Left renal cortex interstitium (tissue), 4 donors: ENCODE data around the gene HSD11B1. TPM values are rescaled to one million over a fixed set of nuclear protein-coding genes. Genes with fewer than 3 reads are reported as not detected.

ENCODE experiments used
- DNase-seq, 4 donors: peaks; one replicate each; pipeline ENCODE4 v3.0.0-alpha.2; 2013; ENCODE audit warnings: low read depth in 4 of 4, low spot score in 2 of 4, missing footprints in 1 of 4
- polyA plus RNA-seq, 4 donors: library from polyadenylated mRNA; unstranded; fragments of 120-200 nt; gene quantifications; one replicate each; pipeline ENCODE4 v1.2.1, GENCODE V29; 2013; ENCODE audit not compliant: insufficient read length in 4 of 4

HSD11B1 gene
- polyA plus RNA-seq, 4 donors: 0.22 to 0.40 (median 0.26) TPM

DNA sequence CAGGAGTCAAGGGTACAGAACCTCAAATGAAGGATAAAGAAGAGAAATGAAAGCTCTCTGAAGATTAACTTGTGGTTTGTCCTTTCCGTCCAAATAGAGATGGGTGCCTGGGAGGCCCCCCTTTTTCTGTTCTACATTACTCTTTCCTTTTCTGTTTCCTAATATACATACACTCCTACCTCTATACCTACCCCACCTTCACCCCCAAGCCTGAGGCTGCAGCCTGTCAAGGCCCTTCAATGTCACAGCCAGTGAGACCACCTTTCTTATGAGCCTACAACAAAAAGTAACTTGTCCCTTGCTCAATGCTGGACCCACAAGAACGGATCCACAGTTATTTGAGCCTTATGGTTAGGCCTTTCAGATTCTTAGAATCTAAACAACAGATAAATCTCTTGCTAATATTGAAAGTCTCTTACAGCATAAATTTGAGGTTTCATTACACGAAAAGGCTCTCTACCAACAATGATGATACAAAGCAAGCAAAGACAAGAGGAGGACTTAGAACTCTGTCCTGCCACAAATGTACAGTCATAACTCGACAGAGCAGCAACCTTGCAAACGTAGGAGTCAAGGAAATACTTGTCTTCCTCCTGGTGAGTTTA lies 47.1 kb downstream of the HSD11B1 start:
- no peak for DNase-seq

DNA sequence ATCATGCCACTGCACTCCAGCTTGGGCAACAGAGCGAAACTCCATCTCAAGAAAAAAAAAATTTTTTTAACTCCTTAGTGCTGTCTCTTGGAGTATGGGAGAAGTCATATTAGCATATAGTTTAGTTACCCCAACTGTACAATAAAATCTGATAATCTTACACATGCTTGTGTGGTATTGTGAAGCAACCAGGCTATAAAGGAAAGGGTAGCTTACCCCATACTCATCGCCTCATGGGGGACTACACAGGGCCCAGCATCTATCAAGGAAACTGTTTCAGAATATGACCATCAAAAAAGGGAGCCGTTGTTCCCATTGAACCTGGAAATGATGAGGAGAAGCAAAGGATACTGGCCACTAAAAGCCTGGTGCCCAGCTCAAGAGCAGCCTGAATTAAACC lies 48.2 kb downstream of the HSD11B1 start:
- no peak for DNase-seq

GRCh38 chr1:209755256-209755655 lies 50.6 kb downstream of the HSD11B1 start:
- DNase-seq: no peak

DNA sequence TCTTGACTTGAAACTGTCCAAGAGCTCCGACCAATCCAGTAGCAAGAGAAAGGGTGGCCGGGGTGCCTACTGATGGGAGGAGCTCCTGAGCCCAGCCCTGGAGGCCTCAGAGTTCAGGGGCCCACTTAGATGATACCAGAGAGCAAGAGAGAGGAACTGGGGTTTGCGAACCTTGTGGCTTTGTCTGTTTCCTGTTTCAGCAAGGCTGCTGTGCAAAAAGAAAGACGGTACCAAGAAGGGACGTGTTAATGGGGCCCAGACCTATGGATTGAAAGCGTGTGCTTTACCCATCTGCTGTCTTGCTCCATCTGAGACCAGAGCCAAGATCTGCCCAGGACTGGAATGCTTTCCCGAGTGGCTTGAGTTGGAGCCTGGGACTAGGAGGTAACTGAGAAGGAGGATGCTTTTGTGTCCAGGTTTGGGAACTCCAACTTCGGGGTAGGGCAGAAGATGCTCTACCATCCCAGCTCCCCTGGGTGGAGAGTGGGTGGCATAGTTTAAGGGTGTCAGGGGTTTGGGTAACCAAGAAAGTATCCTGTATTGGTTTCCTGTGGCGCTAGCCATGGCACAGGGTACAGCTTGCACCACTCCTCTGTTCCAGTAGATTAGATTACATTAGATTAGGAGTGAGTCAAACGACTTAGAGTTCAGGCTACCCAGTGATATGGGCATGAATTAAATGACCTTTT lies 51.4 kb downstream of the HSD11B1 start, which contains the start of gene TRAF3IP3:
TSS of gene TRAF3IP3 (plus strand) at position 128 of the 689 bp plus-strand sequence. CDS start 3,987 bp downstream, outside the sequence.
- no peak for DNase-seq

DNA sequence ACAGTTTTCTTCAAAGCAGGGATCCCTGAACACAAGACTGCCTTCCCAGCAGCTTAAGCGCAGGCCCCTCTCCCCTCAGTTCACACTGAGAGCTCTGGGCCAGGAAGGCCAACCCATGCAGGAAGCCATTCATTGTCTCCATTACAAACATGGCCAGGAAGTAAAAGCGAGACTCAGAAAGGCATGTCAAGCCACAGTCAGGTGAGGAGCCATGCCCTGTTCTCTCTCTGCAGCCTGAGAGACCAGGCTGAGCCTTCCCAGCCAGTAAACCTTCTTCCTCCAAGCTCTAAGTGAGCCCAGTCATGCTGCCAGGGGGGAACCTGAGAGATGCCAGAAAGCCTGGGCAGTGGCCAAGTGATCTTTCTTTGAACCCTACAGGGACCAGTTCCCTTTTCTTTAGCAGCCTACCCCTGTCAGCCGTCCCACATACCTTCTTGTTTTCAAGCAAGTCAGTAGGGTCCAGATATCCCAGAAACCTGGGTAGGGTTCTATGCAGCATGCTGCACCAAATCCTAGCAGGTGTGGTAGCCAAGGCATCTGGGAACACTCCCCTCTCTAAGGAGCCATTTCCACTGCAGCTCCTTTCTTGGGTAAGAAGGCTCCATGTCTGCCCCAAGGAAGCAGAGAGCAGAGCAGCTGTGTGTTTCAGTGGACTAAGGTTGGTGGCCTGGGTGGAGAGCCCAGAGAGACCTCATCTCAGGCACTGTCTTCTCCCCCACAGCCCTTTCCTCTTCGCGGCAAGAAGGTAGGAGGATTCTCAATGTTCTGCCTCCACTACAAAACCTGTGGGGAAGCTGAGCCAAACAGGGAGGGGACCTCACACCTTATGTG lies 52.2 kb downstream of the HSD11B1 start:
- no peak for DNase-seq

- no peak for DNase-seq
Observed at GRCh38 chr1:209758400-209758799, 53.8 kb downstream of the HSD11B1 start.

DNA sequence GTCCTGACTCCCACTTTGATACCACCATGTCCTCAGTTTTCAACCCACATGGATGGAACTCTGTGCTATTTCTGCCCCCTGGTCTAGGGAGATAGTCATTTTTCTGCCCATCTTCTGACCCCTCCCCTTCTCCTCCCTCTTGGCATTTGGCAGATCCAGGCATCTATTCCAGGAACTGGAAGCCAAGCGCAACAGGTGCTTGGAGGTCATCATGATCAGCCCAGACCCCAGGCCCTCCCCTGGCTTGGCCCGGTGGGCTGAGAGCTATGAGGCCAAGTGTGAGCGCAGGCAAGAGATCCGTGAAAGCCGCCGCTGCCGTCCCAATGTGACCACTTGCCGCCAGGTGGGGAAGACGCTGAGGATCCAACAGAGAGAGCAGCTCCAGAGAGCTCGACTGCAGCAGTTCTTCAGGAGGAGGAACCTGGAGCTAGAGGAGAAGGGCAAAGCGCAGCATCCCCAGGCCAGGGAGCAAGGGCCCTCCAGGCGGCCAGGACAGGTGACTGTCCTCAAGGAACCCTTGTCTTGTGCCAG lies 55.2 kb downstream of the HSD11B1 start:
- no peak for DNase-seq

DNA sequence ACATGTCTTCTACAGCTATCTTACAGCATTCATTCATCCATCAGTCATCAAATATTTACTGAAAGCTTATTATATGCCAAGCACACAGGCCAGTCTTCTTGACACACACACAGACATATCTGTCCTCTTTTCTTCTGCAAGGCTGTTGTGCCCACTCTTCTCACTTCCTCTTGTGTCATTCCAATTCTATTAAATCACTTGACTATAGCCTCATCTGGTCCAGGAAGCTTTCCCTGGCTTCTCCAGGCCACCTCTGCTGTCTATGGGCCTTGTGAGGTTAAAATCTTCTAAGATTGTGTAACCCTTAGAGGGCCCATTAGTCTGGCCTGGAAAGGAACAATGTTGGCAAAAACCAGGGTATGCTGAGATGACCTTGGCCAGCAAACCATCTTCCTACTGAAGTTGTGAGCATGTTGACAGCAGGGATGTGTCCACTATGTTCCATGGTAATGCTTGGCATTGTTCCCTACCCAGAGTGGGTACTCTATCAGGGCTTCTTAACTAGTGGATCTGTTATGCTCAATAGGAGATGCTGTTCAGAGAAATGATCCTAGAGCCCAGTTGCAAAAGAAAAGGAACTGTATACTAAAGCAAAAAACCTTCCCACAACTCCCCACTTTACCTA lies 56.5 kb downstream of the HSD11B1 start:
- no peak for DNase-seq

GRCh38 chr1:209766051-209766450 lies 61.4 kb downstream of the HSD11B1 start:
- DNase-seq: no peak

DNA sequence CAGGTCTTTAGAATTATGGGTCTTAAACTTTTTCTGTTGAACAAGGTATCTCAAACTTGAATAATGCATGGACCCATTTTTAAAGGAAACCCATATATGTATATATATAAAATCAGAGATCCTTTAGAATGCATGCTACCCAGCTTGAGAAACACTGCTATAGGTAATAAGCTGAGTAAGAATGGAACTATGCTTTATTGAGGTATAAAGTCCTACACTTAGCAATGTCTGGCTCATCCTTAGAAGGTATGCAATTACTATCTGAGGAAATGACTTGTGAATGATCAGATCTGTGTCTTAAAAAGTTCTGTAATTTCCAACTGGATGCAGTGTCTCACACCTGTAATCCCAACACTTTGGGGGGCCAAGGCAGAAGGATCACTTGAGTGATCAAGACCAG lies 62.5 kb downstream of the HSD11B1 start:
- no peak for DNase-seq

DNA sequence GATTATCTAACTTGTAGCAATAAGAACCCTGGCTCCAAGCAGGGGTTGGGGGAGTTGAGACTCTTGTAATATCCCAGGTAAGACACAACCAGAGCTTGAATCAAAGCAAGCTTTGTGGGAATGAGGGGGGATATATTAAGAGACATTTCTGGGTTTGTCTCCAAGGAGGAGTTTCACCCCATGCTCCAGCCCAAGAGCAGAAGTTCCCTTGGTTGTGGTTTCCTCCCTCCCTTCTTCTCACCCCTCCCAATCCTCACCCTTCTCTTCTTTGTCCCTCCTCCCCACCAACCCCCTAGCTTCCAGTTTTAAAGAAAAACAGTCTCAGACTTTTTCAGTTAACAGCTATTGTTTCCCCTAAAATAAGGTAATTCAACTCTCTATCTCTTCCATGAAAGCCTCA lies 63.1 kb downstream of the HSD11B1 start:
- DNase-seq: no peak

DNA sequence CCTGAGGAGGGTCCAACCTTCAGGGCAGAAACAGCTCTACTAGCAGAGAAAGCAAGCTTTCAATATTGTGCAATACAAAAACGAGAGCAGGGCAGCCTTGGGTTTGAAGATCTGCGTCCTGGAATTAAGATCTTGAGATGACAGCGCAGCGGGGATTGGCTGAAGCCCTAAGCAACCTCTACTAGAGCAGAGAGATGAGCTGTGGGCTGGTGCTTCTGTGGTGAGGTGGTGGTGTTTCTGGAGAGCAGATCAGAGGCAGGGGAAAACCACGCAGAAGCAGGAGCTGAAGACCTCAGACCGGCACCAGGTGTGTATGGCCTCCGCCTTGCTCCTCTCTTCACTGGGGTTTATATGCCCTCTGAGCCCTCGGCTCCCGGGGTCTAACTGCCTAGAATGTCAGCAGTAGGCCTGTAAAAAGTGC lies 63.7 kb downstream of the HSD11B1 start:
- no peak for DNase-seq

DNA sequence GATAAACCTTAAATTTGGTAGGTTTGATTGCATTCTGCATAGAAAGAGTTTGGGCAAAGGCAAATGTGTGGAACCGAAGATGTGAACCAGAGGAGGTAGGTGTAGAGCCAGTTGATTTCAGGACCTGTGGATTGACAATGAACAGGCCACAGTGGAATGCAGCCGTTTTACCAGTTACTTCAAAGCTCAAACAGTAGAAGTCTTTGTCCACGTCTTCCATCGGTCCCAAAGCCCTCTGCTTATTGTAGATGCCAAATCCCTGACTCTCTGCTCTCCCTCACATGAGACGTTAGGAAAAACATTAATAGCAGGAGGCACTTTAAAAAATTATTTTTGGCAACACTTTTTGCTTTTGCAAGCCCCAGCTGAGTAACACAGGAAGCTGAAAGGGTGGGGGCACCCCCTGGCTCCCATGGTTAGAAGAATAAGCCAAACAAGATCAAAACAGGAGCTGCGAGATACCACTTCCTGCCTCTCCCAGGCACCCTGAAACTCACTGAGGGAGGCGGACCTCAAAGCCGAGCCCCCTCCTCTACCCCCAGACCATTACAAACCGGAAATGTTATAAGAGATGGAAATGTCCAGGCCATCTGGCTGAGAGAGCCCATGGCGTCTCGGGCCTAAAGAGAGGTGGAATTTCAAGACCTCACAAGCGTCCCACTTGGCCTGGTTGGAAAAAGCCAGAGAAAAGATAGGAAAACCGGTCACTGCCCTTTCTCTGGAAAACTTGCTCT lies 64.7 kb downstream of the HSD11B1 start:
- DNase-seq: peak in 1 of 4 donors; percentile 24

DNA sequence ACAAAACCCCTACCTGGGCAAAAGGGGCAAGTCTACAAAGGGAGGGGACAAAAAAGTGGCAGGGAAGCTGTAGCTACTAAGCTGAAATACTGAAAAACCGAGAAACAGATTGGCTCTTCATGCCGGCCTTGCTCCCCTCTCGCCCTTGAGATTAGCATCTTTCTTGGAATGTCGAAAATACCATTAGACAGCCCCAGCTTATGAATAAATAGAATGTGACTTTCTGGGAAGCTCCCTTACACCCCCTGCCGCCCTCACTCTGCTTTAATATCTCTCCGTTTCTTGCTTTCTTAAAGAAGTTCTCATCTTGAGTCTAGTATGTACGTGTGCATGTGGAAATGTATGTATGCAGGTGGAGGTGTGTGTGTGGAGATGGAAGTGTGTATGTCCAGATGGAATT lies 65.3 kb downstream of the HSD11B1 start:
- no peak for DNase-seq

GRCh38 chr1:209770636-209771415 lies 66.2 kb downstream of the HSD11B1 start:
- no peak for DNase-seq

- DNase-seq: no peak
Observed at GRCh38 chr1:209772126-209772525, 67.5 kb downstream of the HSD11B1 start.

GRCh38 chr1:209774592-209774991 lies 69.9 kb downstream of the HSD11B1 start:
- no peak for DNase-seq

DNA sequence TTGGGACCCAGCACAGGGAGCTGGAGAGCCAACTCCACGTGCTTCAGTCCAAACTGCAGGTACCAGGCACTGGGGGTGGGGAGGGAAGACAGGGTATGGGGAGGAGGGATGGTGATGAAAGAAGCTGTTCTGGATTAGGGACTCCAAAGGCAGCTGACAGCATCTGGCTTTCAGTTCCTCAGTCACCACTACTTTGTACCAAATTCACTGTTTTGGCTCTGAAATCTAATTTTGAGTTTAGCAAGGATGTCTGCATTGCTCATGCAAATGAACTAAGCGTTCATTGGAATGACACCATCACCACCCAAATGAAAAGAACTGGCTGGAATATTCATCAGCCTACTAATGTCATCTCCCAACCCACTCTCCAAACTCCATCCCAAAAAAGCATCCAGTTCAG lies 71.0 kb downstream of the HSD11B1 start:
- no peak for DNase-seq

- no peak for DNase-seq
Observed at GRCh38 chr1:209777587-209777986, 72.9 kb downstream of the HSD11B1 start.
